ENCODE data around the gene CCDC106.

CCDC106 gene

DNA sequence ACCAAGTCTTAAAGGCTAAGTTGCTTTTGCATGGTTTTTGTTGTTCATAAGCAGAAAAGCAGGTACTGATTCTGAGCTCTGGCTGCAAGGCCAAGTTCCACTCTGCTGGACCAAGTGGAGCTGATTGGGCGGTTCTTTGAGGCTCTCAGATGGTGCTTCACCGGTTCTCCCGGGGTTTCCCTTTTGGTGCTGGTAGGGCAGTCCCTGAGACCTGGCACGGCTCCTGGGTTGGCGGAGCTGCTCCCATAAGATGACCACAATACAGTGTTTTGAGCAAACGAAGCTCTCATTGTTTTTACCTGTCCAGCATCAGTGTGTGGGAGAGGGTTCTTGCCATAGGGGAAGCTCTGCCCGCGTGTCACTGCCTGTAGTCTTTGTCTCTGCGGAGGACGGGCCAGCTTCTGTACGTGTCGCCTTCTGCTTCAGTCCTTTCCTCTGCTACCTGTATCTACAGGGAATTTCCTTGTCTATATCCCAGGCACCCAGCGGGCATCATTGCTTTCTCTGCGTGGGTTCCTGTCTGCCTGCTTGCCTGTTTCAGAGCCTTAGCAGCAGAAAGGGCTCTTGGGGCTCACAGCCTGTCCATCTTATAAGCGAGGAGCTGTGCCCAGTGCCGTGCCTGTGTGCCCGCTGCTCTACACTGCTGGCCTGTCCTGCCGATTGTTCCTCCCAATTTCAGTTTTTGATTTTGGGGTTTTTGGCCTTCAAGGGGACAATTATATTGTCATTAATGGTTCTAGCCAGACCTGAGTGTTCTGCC lies 9.2 kb downstream of the CCDC106 start:
- Histone ChIP-seq H3K4me3 (ENCODE audit: low read depth, low read length) (peak overlapping the region; percentile 96), H3K4me1 (ENCODE audit: control insufficient read depth, insufficient read depth, low read length) (peaks cover 9% of the 10 kb centered on the region), H3K9ac (ENCODE audit: low read depth, low read length) (peak overlapping the region; percentile 98), H3K36me3 (ENCODE audit: control insufficient read depth, insufficient read depth, low read length) (peaks cover 30% of the 10 kb centered on the region), H3K9me3 (ENCODE audit: control insufficient read depth, insufficient read depth, low read length) (no peaks in the 10 kb centered on the region), H3K27me3 (ENCODE audit: control insufficient read depth, insufficient read depth, low read length) (no peaks in the 10 kb centered on the region)

- Histone ChIP-seq H3K4me1 (ENCODE audit: control insufficient read depth, insufficient read depth, low read length) (peaks cover 9% of the 10 kb centered on the region), H3K9me3 (ENCODE audit: control insufficient read depth, insufficient read depth, low read length) (no peaks in the 10 kb centered on the region), H3K36me3 (ENCODE audit: control insufficient read depth, insufficient read depth, low read length) (peaks cover 47% of the 10 kb centered on the region), H3K9ac (ENCODE audit: low read depth, low read length) (no peak overlapping the region), H3K27me3 (ENCODE audit: control insufficient read depth, insufficient read depth, low read length) (no peaks in the 10 kb centered on the region), H3K4me3 (ENCODE audit: low read depth, low read length) (no peak overlapping the region)
These were observed 10.9 kb downstream of the CCDC106 start for GRCh38 chr19:55658846-55659459.

DNA sequence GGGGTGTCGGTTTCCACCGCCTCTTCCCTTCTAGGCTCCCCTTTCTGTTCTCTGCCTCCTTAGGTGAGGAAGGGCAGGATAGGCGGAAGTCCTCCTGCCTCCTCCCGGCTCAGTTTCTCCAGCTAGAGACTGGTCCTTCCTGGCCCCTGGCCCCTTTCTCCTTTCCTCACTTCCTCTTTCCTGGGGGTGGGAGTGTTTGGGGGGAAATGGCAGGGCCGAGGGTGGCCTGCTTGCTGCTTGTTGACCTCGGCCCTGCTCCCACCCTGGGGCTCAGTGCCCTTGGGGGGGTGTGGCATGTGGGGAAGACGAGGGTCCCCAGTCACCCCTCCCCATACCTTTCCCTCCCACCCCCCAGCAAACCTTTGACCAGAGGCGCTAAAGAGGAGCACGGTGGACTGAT lies 11.8 kb downstream of the CCDC106 start:
- H3K9me3 ChIP-seq (ENCODE audit: control insufficient read depth, insufficient read depth, low read length) = no peaks in the 10 kb centered on the region
- peaks cover 9% of the 10 kb centered on the region for H3K4me1 ChIP-seq (ENCODE audit: control insufficient read depth, insufficient read depth, low read length)
- H3K36me3 ChIP-seq (ENCODE audit: control insufficient read depth, insufficient read depth, low read length) = peaks cover 54% of the 10 kb centered on the region
- no peak overlapping the region for H3K4me3 ChIP-seq (ENCODE audit: low read depth, low read length)
- H3K27me3 ChIP-seq (ENCODE audit: control insufficient read depth, insufficient read depth, low read length) = no peaks in the 10 kb centered on the region
- H3K9ac ChIP-seq (ENCODE audit: low read depth, low read length) = no peak overlapping the region

- Histone ChIP-seq H3K27me3 (ENCODE audit: control insufficient read depth, insufficient read depth, low read length) (no peaks in the 10 kb centered on the region), H3K36me3 (ENCODE audit: control insufficient read depth, insufficient read depth, low read length) (peaks cover 57% of the 10 kb centered on the region), H3K9ac (ENCODE audit: low read depth, low read length) (no peak overlapping the region), H3K9me3 (ENCODE audit: control insufficient read depth, insufficient read depth, low read length) (no peaks in the 10 kb centered on the region), H3K4me3 (ENCODE audit: low read depth, low read length) (no peak overlapping the region), H3K4me1 (ENCODE audit: control insufficient read depth, insufficient read depth, low read length) (peaks cover 9% of the 10 kb centered on the region)
These were observed 12.4 kb downstream of the CCDC106 start for GRCh38 chr19:55660404-55660803.

- Histone ChIP-seq H3K4me1 (ENCODE audit: control insufficient read depth, insufficient read depth, low read length) (peaks cover 9% of the 10 kb centered on the region), H3K9me3 (ENCODE audit: control insufficient read depth, insufficient read depth, low read length) (no peaks in the 10 kb centered on the region), H3K27me3 (ENCODE audit: control insufficient read depth, insufficient read depth, low read length) (no peaks in the 10 kb centered on the region), H3K4me3 (ENCODE audit: low read depth, low read length) (no peak overlapping the region), H3K9ac (ENCODE audit: low read depth, low read length) (no peak overlapping the region), H3K36me3 (ENCODE audit: control insufficient read depth, insufficient read depth, low read length) (peaks cover 60% of the 10 kb centered on the region)
These were observed 13.0 kb downstream of the CCDC106 start for GRCh38 chr19:55660991-55661390.

GRCh38 chr19:55661826-55662225 lies 13.8 kb downstream of the CCDC106 start:
- peaks cover 69% of the 10 kb centered on the region for H3K36me3 ChIP-seq (ENCODE audit: control insufficient read depth, insufficient read depth, low read length)
- H3K4me3 ChIP-seq (ENCODE audit: low read depth, low read length) = no peak overlapping the region
- H3K9ac ChIP-seq (ENCODE audit: low read depth, low read length) = no peak overlapping the region
- H3K9me3 ChIP-seq (ENCODE audit: control insufficient read depth, insufficient read depth, low read length) = no peaks in the 10 kb centered on the region
- H3K27me3 ChIP-seq (ENCODE audit: control insufficient read depth, insufficient read depth, low read length) = no peaks in the 10 kb centered on the region
- peaks cover 9% of the 10 kb centered on the region for H3K4me1 ChIP-seq (ENCODE audit: control insufficient read depth, insufficient read depth, low read length)

- H3K27me3 ChIP-seq (ENCODE audit: control insufficient read depth, insufficient read depth, low read length) = no peaks in the 10 kb centered on the region
- H3K36me3 ChIP-seq (ENCODE audit: control insufficient read depth, insufficient read depth, low read length) = peaks cover 79% of the 10 kb centered on the region
- H3K9me3 ChIP-seq (ENCODE audit: control insufficient read depth, insufficient read depth, low read length) = no peaks in the 10 kb centered on the region
- no peaks in the 10 kb centered on the region for H3K4me1 ChIP-seq (ENCODE audit: control insufficient read depth, insufficient read depth, low read length)
- H3K9ac ChIP-seq (ENCODE audit: low read depth, low read length) = no peak overlapping the region
- H3K4me3 ChIP-seq (ENCODE audit: low read depth, low read length) = no peak overlapping the region
These were observed 16.0 kb downstream of the CCDC106 start for GRCh38 chr19:55663846-55664536.

DNA sequence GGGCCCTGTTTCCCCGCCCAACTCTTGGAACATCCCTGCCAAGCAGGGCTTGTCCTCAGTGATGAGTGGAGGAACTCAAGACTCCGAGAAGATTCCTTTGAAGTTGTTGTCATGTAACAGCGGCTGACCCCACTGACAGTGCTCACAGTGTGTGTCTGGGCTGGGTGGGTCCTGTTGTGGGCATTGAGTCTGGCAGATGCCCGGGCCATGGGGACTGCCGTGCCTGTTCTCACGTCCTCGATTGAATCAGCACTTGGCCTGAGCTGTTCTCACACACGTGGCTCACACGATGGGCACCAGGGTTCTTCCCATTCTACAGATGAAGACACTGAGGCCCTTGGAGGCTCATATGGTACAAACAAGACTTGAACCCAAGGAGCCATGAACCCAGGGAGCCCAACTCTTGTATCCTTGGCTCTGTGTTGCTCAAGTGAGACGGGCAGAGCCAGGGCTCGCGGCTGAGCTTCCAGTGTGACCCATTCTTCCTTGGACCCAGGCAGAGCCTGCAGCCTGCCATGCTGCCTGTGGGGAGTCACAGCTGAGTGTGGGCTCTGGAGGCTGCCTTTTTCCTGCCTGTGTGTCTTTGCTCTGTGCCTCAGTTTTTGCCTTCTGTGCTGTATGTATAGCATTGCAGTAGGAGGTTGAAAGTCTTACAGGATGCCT lies 18.5 kb downstream of the CCDC106 start:
- Histone ChIP-seq H3K36me3 (ENCODE audit: control insufficient read depth, insufficient read depth, low read length) (peaks cover 82% of the 10 kb centered on the region), H3K9ac (ENCODE audit: low read depth, low read length) (no peak overlapping the region)

DNA sequence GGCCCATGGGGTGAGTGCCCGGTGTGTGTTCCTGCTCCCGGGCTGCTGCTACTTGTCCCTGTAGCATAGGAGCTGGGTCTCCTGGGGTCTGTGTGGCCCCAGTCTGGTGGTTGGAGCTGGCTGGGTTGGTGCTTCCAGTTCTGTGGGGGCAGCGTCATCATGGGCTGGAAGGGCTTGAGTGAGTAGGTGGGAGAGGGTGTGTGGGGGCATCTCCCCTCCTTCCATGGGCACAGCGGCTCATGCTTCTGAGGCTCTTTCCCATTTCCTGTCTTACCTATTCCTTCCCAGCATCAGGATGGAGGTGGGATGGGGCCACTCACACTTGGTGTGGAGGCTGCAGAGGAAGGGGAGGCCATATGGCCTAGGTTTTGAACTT lies 19.0 kb downstream of the CCDC106 start:
- Histone ChIP-seq H3K9me3 (ENCODE audit: control insufficient read depth, insufficient read depth, low read length) (no peaks in the 10 kb centered on the region), H3K9ac (ENCODE audit: low read depth, low read length) (no peak overlapping the region), H3K27me3 (ENCODE audit: control insufficient read depth, insufficient read depth, low read length) (no peaks in the 10 kb centered on the region), H3K4me1 (ENCODE audit: control insufficient read depth, insufficient read depth, low read length) (no peaks in the 10 kb centered on the region), H3K4me3 (ENCODE audit: low read depth, low read length) (no peak overlapping the region), H3K36me3 (ENCODE audit: control insufficient read depth, insufficient read depth, low read length) (peaks cover 76% of the 10 kb centered on the region)

More for the DNA sequence above, 18.5 kb downstream of the CCDC106 start:
- H3K4me3 ChIP-seq (ENCODE audit: low read depth, low read length) = no peak overlapping the region
- no peaks in the 10 kb centered on the region for H3K9me3 ChIP-seq (ENCODE audit: control insufficient read depth, insufficient read depth, low read length)
- no peaks in the 10 kb centered on the region for H3K27me3 ChIP-seq (ENCODE audit: control insufficient read depth, insufficient read depth, low read length)
- H3K4me1 ChIP-seq (ENCODE audit: control insufficient read depth, insufficient read depth, low read length) = no peaks in the 10 kb centered on the region

DNA sequence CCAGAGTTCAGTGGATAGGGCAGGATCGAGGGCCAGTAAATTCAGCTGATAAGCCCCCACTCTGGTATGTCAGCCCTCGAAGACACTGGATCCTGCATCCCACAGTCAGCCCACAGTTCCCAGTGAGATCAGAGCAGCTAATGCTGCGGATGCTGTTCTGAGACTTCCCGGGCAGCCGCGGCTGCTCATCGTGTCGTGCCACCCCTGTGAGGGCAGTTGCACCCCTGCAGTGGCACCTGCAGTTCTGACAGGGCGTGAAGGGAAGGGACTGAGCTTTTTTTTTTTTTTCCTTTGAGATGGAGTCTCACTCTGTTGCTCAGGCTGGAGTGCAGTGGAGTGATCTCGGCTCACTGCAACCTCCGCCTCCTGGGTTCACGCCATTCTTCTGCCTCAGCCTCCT lies 19.5 kb downstream of the CCDC106 start:
- Histone ChIP-seq H3K36me3 (ENCODE audit: control insufficient read depth, insufficient read depth, low read length) (peaks cover 73% of the 10 kb centered on the region), H3K9ac (ENCODE audit: low read depth, low read length) (no peak overlapping the region), H3K4me3 (ENCODE audit: low read depth, low read length) (no peak overlapping the region), H3K9me3 (ENCODE audit: control insufficient read depth, insufficient read depth, low read length) (no peaks in the 10 kb centered on the region), H3K4me1 (ENCODE audit: control insufficient read depth, insufficient read depth, low read length) (no peaks in the 10 kb centered on the region), H3K27me3 (ENCODE audit: control insufficient read depth, insufficient read depth, low read length) (no peaks in the 10 kb centered on the region)

DNA sequence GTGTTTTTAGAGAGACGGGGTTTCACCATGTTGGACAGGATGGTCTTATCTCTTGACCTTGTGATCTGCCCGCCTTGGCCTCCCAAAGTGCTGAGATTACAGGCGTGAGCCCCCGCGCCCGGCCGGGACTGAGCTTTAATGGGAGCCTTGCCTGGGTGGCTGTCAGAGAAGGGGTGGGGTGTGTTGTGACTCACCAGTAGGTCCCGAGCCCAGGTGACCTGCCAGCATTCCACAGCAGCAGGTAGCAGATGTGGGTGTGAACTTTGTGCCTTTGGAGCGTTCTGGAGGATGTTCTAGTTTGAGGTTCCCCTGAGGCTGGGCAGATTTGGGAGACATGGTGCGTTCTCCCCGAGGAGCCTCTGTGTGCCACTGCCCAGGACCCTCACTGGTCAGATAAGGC lies 19.9 kb downstream of the CCDC106 start:
- Histone ChIP-seq H3K36me3 (ENCODE audit: control insufficient read depth, insufficient read depth, low read length) (peaks cover 68% of the 10 kb centered on the region), H3K4me3 (ENCODE audit: low read depth, low read length) (no peak overlapping the region), H3K9me3 (ENCODE audit: control insufficient read depth, insufficient read depth, low read length) (no peaks in the 10 kb centered on the region), H3K27me3 (ENCODE audit: control insufficient read depth, insufficient read depth, low read length) (no peaks in the 10 kb centered on the region), H3K4me1 (ENCODE audit: control insufficient read depth, insufficient read depth, low read length) (no peaks in the 10 kb centered on the region), H3K9ac (ENCODE audit: low read depth, low read length) (no peak overlapping the region)

Measured in iPS-15b (cell line).